GM21381 (cell line): ENCODE data around the gene RASGRF2.

ENCODE experiments used
- ATAC-seq: cut with Tn5 transposase; IDR thresholded peaks from one replicate; pipeline ENCODE4 v1.9.1; 2021; ENCODE audit warnings: mild to moderate bottlenecking, moderate library complexity; ENCODE audit not compliant: unreplicated experiment

RASGRF2 gene

DNA sequence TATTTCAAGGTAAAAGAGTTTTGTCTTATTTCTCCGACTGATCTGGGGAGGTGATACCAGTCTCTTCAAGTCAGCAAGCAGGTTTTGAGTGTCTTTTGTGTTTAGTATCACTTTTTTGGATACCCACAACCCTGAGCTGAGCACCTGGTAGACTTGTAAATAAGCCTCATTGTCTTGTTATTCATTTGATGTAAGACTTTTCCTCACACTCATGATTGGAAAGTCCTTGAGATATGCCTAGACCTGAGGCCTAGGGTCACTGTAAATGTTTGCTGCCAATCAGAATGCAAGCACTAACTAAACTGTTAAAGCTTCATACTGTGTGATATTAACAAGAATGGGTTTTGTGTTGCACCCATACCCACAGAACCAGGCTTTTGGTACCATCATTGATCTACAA is 172.2 kb downstream of the RASGRF2 start:
- ATAC-seq, result no peak

DNA sequence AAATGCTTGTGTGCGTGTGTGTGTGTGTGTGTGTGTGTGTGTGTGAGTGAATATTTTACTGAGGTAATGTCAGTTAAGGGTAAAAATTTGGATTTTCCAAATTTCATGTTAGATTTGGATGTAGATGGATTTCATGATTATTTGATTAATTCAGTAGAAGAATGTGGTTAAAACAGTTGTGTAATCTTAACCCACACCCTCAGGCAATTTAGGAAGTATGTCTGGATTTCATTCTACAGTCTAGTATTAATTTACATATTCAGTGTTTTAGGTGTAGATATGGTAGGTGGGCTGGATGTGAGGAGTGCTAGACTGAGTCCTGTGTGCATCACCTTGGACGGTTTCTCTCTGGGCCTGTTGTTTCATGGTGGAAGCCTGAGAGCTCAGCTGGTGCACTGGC is 173.9 kb downstream of the RASGRF2 start:
- ATAC-seq, result no peak

DNA sequence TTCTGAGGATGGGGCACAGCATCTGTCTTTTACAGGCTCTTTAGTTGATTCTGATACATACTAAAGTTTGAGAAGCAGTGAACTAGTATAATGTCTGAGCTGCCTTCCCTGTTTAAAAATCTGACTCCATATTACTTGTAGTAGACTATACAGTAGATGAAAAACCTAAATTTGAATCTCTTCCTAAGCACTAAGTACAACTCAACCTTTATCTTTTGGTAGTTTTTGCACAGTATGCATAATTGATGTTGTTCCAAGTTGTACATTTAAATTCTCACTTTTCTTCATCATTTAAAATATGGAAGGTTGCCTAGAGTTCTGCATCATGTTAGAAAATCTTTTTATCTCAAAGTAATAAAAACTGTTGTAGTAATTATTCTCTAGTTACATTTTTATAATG is 174.4 kb downstream of the RASGRF2 start:
- ATAC-seq, result no peak

DNA sequence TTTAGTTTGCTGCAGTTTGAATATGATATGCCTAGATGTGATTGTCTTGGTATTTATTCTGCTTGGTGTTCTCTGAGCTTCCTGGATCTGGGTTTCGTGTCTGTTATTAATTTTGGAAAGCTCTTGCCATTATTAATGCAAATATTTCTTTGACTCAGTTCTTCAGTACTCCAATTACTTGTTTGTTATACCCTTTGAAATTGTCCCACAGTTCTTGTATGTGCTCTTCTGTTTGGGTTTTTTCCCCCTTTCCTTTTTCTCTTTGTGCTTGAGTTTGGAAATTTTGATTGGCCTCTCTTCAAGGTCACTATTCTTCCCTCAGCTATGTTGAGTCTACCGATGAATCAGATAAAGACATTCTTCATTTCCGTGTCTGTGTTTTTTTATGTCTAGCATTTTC is 176.4 kb downstream of the RASGRF2 start:
- no peak for ATAC-seq

DNA sequence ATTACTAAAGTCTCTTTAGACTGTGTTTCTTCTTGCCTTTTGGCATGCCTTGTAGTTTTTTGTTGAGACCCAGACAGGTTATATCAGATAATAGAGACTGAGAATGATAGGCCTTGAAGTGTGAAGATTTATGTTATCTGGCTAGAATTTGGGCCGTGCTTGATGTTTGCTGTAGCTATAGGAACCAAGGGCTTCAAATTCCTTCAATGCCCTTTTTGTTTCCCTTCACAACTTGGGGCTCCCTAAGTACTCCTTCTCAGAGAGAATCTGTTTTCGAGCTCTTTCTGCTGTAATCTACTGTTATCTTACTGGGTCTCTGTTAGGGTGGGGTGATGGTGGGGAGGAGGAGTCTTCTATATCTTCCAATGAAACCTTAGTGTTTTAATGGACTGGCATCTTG is 177.7 kb downstream of the RASGRF2 start:
- no peak for ATAC-seq

DNA sequence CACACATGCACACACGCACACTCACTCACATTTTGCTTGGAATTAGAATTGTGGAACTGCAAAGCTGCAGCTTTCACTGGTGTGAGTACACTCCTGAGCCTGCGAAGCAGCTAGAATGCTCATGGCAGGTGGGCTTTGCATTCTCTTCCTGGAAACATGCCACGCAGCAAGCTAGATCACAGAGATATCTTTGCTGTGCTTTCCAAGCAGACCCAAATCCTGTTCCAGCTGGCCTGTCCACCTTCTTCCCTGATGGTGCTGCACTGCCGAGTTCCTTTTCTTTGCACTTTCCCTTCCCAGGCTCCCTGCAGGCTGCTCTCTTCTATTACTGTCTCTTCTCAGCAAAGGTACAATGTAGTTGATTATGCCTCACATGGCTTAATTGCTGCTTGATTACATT is 180.3 kb downstream of the RASGRF2 start:
- ATAC-seq, result no peak

DNA sequence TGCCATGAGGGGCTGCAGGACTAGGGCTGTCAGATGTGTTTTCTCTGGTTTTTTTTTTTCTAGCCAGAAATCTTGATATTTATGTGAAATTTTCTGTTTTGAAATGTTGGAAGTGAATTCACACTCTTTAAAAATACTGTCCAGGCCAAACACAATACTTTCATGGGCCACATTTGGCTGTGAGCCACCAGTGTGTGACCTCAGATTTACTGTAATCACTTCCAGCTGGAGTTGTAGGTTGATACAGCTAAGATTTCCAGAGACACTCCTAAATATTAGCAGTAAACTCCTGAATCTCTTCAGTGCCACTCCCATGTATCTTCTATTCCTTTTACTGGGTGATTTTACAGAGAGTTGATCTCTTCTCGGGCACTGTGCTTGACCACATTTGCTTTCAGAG is 180.8 kb downstream of the RASGRF2 start:
- ATAC-seq, result no peak

DNA sequence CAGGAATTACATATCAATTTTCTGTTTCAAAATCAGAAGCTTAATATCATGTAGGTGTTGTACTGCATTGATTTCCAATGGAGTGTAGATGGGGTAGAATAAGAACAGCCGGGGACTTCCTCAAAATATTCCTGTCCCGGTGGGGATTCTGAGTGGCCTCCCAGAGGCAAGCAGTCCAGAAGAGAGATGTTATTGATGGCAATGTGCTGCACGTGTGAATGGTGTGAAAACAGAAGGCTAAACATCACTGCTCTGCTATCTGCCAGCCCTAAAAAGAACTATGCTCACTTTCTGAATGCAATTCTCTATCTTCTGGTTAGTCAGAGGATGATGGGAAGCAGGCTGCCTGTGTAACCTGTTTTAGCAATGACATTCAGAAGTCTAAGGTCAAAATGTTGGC is 181.9 kb downstream of the RASGRF2 start:
- ATAC-seq, result no peak

DNA sequence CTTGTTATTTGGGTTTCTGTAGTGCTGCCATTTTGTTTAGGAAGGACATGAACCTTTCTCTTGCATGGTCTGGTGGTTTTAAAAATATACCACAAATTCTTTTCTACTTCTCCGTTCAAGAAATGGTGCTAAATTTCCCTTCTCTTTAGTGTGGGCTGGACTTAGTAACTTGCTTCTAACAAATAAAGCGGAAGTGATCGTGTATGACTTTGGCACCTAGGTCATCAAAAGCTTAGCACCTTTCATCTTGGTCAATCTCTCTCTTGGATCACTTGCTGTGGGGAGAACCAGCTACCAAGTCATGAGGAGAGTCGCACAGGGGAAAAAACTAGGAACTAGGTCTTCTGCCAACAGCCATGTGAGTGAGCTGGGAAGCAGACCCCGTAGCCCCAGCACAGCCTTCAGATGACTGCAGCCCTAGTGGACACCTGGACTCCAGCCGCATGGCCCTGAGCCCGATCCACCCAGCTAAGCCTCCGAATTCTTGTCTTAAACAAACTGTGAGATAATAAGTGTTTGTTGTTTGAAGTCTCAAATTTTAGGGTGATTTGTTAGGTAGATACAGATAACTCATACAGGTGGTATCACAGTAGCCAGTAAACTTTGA is 185.3 kb downstream of the RASGRF2 start:
- no peak for ATAC-seq

DNA sequence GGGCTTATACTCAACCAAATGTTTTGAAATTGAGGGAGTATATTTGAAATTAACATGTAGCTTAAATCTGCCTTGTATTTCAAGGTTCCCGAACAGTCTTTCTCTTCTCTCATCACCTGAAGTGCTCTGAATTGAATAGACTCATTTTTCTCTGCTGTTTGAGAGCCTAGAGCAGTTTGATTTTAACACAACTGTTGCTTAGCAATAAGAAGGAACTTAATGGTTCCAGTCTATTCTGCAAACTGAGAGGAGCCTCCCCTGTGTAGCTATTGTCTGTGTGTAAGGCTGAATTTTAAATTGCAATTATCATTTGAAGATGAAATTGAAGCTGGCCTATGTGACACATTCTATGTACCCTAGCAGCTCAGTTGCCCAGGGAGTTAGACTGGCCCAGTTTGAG is 185.9 kb downstream of the RASGRF2 start:
- ATAC-seq, result no peak

DNA sequence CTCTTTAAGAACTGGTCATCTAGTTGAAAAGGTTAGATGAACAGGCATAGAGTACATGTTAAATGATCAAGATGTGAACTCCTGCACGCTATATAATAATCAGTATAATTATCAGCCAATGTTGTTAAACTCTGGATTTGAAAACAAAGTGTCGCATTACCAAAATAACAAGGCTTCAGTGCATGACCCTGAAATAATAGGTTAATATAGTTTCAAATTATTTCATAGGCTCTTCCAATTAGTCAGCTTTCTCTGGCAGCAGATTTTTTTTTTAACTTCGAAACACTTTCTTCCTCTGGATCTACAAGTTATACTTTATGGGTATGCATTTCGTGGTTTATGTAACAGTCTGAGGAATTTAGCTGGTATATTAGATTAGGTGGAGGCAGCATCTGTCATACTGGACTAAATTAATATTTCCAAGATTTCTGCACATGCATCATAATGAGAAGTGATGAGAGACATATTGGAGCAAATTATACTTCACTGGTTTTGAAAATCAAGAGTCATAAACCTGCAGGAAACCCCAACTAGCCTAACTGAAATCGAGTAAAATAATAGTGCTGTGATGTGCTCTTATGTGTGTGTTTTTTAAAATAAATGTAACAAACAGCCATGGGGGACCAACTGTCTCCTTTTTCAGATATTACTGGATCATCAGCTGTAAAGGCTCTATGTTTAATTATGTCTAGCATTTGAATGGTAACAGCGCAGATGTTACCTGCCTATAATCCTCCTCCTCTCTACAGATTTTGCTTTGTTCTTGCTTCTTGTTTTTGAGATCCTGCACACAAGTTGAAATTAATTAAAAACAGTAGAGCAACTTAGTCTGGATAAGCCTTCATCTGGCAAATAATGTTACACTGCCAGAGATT is 187.1 kb downstream of the RASGRF2 start:
- no peak for ATAC-seq

DNA sequence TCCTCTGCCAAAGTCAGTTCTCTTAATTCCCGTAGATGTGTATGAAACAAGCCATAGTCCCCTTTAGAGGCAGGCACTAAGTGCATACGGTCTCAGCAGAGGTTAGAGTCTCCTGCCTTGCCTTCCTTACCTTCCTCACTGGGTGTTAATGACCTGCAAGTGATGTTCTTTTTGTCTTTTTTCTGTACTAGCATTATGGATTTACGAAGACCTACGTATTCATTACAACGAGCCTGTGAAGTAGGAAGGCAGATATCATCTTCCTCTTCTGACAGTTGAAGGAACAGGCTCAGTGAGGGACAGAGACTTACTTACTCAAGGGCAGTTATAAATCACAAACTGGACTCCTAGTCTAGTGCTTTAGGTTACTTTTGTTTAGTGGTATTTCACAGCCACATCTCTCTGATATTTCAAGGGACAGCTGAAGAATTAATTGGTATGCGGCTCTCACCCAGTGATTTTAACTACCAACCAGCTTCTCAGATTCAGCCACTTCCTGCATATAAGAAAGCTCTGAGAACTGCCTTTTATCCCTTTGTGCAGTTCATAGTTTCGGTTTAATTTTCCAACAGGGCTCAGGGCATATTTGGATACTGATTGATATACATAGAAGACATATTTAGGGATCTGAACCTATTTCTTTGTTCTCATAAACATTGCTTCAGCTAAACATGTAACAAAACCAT is 187.9 kb downstream of the RASGRF2 start:
- ATAC-seq, result no peak

DNA sequence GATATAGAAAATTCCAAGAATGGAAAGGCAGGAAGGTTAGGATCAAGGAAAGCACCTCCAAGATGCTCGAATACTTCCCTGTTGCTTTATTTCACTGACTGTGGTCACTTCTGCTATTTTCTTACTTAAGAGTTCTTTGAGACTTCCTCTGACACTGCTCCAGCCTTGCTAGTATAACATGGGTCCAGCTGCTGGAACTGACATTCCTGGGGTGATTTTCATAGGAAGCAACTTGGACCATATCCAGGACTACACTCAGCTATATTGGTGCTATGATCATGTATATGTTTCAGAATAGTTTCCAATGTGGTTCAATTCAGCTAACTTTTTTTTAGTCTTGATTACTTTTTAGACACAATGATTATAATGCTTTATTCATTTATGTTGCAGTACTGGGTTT is 191.4 kb downstream of the RASGRF2 start:
- no peak for ATAC-seq

DNA sequence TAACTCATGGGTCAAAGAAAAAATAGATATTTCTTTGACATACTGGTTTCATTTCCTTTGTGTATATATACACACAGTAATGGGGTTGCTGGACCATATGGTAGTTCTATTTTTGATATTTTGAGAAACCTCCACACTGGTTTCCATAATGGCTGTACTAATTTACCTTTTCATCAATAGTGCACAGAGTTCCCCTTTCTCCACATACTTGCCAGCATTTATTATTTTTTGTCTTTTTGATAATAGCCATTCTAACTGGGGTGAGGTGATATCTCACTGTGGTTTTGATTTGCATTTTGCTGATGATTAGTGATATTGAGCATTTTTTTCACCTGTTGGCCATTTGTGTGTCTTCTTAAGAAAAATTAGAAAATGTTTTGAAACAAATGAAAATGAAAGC is 194.6 kb downstream of the RASGRF2 start:
- ATAC-seq, result no peak

DNA sequence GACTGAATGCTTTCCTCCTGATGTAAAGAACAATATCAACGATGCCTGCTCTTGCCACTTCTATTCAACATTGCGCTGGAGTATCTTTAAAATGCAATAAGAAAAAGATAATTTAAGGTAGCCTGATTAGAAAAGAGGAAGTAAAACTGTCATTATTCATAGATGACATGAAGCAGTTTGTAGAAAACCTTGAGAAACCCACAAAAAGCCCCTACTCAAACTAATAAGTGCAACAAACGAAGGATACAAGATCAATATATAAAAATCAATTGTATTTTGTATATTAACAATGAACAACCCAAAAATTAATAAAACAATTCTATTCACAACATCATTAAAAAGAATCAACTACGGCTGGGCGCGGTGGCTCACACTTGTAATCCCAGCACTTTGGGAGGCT is 196.6 kb downstream of the RASGRF2 start:
- ATAC-seq, result no peak

DNA sequence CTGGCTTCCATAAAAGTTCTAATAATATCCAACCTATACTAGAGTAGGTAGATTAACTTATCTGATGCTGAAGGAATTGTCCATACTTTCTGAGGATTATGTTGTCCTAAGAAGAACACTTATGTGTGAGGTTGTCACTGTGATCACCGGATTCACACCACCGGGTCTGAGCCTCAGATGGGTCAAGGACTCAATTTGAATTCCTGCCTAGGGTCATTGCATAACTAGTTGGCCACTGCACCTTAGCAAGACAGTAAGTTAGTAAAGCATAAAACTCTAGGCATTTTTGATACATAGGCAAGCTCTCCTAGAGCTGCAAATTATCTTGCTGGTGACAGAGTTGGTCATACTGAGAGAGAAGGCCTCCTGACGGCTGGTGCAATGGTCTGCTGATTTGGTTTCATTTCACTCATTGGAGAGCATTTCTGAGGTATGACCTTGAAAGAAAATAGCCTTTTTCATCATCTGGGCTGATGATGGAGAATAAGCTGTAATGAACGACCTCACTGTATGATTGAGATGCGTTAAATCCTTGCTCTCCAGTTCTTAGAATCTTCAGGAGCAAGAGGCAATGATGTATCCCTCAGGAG is 200.9 kb downstream of the RASGRF2 start:
- ATAC-seq, result no peak

DNA sequence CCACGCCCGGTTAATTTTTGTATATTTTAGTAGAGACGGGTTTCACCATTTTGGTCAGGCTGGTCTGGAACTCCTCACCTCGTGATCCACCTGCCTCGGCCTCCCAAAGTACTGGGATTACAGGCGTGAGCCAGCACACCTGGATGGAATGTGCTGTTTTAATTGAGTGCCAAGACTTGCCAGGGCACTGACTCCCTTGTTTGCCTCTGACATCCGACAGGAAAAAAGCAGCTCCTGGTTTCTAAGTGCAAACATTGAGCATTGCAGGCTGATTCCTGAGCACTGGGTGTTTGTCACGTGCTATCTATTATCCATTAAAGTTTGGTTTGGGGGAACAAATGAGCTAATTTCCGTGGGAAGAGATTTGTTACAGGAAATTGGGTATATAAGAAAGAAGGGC is 202.3 kb downstream of the RASGRF2 start:
- ATAC-seq, result no peak

DNA sequence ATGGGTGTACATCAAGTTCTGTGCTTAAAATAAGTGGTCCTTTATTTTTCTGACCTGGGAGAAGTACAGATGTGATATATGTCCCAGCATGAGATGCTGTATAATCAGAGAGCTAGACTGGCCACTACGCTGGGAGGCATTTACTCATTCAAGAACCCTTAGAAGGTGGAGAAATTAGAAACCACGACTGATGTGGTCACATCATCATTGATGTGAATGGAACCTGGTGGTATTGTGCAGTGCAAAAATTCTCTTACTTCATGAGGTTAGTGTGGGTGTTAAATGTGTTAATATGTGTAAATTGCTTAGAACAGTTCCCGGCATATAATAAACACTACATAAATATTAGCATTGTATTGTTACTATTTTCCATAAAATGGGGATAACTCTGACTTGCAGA is 203.5 kb downstream of the RASGRF2 start:
- no peak for ATAC-seq

DNA sequence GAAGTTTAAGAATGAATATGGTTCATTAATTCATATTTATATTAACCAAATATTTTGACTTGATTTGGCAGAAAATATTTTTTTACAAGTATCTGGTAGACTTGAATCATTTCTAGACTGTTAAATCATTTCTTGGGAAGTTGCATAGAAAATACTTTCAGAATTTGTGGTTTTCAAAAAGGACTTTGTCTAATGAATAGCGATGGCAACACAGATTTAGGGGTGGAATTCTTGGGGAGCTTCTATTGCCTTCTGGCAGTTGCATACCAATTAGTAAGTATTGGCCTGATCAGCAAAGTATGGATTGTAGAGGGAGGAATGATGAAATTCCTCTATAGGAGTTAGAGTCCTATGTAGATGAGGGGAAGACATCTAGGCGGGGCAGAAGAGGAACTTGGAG is 204.3 kb downstream of the RASGRF2 start:
- ATAC-seq, result no peak

DNA sequence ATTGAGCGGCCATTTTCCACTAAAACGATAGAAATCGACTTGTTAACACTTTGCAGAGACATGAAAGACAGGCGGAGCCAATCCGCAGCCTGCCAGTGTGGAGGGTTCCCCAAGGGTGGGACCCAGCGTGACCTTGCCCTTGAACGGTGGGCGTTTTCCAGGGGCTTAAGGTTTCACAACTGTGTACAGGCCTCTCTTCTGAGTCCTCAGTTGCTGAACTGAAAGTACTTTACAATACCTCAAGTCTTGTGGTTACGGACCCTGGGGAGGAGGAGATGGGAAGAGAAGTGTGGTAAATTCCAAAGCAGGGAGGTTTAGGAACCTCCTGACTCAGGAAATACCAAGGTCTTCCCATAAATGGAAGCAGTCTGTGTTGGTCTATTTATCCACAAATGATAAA is 204.8 kb downstream of the RASGRF2 start:
- ATAC-seq, result no peak

DNA sequence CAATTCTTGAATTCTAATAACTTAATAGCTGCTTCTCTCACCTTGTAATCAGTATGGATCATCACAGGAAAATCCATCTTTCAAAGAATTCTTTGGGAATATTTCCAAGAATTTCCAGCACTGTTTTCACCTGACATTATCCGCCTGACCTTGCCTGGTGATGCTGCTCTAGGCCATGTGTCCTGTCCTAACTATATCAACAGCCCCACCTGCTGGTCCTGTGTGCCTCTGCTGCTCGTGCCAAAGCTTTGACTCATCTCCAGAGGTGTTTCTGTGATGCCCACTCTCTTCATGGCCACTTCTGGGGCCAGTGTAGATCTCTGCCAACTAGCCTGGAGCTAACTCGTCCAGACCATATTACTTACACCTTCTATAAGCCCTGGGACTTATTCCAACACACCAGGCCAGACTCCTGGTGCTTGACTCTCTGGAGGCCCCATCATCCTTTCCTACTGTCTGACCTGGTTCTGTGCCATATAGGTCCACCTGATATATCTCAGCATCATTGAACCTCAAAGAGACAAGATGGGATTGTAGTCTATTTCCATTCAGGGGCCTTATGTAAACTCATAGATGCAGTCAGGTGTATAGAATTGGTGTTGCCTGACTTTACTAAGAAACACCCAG is 205.4 kb downstream of the RASGRF2 start:
- ATAC-seq, result no peak
